ENCODE results near the gene SFR1.

The SFR1 gene, protein sequence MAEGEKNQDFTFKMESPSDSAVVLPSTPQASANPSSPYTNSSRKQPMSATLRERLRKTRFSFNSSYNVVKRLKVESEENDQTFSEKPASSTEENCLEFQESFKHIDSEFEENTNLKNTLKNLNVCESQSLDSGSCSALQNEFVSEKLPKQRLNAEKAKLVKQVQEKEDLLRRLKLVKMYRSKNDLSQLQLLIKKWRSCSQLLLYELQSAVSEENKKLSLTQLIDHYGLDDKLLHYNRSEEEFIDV

DNA sequence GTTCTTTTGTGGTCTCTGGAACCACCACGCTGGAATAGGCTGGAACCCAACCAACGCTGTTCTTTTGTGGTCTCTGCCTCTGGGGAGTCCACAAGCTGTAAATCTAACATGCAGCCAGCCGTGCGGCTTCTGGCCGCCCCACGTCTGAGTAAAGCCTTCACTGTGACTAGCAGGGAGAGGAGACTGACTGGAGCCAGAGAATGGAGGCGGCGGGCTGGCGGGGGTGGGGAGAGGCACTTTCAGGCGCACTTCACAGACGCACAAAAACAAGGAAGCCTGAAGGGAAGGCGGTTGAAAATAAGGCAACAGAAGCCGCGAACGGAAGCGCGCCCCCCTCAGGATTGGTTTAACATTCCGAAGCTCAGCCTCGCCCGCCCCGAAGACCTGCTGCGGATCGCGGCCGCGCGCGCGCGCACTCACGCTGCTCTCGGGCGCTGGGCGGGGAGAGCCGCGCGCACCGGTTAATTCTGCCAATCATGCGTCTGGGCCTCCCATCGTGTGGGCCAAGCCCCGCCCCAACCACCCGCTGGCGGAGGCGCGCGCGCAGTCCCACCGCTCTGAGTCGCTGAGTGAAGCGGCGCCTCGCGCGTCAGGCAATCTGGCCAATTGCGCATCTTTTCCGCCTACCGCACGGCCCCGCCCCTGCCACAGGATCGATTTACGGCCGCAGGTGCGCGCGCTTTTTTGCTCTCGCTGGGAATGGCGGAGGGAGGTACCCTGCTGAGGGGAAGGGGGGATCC, at the start of gene SFR1:
SFR1 (plus strand) TSS at position 687 of the 740 bp plus-strand sequence; CDS start at position 700, 13 bp downstream.
- DNase-seq (ENCODE audit: low spot score): peak; percentile 98

DNA sequence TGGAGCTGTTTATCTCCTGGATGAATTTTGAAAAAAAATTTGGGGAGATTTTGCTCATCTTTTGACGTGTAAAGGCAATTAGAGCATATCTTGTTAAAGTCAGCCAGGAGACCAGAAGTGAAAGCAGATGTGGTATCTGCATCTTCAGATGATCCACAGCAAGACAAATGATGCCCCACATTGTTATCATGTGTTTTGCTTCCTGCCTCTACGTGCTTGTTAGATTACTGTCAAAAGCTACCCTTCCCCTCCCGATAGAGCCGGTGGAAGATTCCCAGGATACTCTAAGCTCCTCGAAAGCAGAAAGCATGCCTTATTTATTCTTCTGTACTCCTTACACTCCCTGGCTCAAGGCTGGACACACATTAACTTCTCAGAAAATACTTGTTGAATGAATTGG, 49.2 kb upstream of the SFR1 start:
- no peak for DNase-seq (ENCODE audit: low spot score)

DNA sequence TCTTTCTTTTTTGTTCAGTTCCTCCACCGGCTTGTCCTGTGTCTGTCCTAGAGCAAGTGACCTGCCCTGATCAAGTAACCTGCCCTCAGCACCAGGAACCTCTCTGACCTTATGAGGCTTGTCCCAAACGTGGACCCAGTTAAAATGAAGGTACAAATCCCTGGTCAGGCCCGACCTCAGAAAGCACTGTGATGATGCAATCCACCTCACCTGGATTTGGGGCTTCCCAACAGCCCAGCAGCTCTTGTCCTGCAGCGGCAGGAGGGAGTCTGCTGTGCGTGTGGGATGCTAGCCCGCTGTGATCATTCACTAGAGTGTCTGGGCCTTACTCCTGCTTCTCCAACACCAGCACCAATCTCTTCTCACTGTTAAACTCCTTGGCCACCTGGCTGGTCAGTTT, 47.5 kb upstream of the SFR1 start:
- DNase-seq (ENCODE audit: low spot score): no peak

DNA sequence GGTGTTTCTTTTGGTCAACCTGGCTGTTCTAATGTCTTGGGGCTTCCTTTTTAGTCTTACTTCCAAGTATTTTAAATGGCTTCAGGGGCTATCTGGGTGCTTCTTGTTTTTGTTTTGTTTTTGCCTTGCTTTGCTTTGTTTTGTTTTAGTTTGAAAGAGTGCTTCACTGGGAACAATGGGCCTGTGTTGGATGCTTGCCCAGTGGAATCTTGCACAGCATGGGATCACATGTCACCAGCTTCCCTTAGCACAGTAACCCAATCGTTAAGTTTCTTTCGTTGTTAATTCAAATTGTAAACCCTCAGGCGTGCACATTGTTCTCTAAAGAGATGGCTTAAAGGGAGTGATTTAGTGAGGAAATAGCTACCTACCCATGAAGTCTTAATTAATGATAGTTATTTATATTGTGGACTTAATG, 45.2 kb upstream of the SFR1 start:
- DNase-seq (ENCODE audit: low spot score): peak; percentile 8

DNA sequence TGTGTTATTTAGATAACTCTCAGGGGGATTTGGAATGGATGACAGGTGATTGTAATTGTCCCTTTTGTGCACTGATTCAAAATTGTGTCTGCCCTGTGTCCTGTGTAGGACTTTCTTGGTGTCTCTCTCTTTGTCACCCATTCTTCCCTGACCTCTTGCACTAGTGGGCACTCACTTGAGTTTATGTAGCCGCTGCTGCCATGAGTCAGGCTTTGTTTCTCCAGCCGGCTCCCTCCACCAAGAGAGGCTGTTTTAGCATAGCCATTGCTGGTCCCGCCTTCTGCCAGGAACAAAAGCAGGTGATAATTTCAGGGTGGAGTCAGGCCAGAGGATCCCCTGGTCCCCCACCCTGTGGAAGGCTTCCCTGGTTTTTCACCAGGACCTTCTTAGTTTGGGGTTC, 44.7 kb upstream of the SFR1 start:
- no peak for DNase-seq (ENCODE audit: low spot score)

DNA sequence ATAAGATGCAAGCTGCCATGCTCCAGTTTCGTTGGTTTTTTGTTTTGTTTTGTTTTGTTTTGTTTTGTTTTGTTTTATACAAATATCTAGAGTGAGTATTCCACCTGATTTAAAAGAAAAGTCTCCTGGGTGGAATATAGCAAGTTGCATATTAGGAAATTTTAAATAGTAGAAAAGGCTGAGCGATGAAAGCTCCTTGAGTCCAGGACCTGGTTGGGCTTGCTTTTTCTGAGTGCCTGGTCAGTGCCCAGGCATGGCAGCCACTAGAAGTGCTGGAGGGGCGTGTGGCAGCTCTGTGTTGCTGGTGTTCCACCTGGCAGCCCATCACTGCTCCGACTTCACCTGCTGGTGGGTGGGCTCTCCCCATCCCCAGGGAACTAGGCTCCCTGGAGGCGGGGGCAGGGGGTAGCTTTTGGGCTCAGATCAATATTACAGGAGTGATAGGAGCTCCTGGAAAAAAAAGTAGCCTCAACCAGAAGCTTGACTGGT, 44.3 kb upstream of the SFR1 start:
- no peak for DNase-seq (ENCODE audit: low spot score)

DNA sequence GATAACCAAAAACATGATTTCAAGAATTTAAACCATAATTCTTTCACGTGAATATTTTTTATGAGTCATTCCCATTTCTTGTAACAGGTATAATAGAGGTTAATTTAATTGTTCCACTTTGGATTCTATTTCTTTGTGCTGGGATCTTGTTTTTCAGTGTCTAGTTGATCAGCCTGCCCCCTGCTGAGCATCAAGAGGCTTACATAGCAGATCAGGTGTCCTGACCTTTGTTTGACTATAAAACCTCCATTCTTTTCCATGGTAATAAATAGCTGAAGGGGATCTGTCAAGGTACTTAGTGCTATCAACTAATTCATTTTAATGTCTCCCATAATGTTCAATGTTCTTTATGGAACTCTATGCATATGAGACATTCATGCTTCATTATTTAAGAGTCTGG, 41.2 kb upstream of the SFR1 start:
- no peak for DNase-seq (ENCODE audit: low spot score)

DNA sequence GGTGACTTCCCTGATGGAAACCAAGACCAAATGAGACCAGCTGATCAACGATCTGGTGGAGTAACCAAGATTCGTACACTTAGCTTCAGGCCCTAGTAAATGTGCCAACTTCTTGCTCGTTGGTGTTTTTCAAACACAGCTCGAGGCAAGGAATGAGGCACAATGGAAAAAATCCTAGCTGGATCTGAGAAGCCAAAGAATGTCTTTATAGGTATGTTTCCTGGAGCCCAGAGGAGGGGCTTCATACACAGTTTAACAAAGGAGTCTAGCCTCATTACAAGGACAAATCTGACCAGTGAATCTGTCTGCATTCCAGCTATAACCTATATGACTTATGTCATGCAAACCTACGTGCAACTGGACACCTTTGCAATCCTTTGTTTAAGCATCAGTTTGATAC, 40.0 kb upstream of the SFR1 start:
- no peak for DNase-seq (ENCODE audit: low spot score)

DNA sequence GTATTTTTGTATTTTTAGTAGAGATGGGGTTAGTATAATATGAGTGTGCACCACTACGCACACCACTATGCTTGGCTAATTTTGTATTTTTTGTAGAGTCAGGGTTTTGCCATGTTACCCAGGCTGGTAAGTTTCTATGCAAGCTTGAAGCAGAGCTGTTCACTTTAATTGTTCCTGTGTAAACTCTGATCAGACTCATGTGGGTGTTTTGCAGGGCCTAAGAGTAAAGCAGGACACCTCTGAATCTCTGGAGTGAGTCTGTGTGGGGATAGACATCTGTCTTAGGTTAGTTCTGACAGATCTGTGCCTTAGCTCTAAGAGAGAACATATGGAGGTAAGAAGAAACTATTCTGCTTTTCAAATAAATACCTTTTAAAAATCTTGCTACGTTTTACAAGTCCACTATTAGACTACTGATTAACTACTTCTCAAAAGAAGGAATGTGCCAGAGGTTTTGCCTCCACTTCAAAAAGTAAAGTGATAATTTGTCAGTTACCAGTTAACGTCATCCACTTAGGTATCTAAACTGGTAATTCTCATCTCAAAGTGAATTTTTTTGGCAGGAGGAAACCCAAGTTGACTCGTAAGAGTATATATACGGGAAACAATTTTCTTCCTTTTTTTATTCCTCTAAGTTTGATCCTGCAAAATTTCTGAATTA, 37.4 kb upstream of the SFR1 start:
- no peak for DNase-seq (ENCODE audit: low spot score)

DNA sequence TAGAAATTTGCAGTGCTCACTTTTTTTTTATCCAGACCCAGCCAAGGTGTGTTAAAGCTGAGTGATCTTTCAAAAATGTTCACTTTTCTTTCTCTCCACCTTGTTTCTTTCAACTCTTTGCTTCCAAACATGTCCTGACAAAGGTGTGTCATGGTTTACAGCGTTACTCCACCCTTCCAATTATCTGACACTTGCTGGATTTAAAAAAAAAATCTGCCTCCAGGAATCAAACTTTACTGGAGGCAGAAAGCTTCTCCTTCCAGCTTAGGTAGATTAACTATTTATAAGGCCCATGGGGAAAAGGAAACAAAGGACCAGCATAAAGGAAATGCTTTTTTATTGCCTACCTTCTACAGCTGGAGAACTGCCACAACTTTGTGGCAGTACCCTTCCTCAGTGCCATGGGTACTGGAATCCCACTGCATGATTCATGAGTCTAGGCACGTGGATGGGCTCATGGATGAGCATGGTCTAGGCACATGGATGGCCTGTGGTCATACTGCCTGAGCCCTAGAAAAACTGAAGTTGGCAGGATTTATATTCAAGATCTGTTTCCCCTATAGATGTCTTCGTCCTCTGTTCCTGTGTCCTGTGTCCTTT, 36.1 kb upstream of the SFR1 start, which contains the start of gene COL17A1:
COL17A1 (minus strand) TSS at position 80 of the 600 bp plus-strand sequence. CDS start 5,207 bp downstream, outside the sequence.
- DNase-seq (ENCODE audit: low spot score): no peak

DNA sequence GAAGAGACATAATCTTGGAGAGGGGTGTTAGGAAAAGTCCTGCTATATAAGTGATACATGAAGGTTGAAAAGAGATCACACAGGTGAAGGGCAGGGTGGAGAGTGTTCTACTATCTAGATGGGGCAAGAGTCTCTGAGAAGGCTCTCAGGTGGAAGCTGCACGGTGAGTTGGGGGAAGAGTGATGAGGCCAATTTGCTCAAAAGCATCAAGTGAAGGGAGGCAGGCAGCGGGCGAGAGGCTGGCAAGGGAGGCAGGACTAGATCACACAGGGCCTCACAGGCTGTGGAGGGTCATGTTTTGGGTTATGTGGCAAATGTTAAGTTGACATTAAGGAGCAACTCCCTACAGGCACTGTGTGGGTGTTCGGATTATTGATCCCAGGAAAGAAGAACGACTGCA, 33.7 kb upstream of the SFR1 start:
- DNase-seq (ENCODE audit: low spot score): no peak

DNA sequence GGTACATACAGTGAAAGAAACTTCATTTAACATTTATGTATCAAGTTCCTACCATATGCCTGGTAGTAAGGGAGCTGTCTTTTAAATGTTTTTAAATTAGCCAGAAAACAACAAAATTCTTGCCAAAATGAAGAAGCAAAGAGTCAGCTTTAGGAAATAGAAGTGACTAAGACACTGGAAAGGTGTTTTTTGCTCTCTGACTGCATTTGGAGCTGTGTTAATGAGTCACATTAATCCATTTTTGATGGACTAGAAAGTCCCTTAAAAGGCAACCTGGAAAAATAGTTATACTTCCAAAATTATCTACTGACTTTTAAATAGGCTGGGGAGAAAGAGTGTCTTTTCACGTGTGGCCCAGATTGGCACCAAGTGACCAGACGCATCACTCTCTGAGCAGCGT, 32.4 kb upstream of the SFR1 start:
- DNase-seq (ENCODE audit: low spot score): no peak

DNA sequence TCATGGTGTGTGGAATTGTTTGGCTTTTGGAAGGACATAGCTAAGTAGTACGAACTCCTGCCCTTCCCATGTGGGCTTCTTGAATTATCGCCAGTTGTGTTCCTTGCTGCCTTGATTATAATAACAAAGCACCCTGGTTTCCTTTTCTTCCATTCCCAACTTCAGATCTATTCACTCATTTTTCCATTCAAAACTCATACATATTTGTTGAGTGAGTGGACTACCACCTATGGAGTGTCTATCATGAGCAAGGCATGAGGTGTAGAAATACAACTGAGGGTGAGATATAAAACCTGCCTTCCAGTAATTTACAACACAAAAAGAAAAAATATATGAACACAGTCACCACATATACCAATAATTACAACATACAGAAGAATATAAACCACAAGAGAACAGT, 31.4 kb upstream of the SFR1 start:
- DNase-seq (ENCODE audit: low spot score): no peak

DNA sequence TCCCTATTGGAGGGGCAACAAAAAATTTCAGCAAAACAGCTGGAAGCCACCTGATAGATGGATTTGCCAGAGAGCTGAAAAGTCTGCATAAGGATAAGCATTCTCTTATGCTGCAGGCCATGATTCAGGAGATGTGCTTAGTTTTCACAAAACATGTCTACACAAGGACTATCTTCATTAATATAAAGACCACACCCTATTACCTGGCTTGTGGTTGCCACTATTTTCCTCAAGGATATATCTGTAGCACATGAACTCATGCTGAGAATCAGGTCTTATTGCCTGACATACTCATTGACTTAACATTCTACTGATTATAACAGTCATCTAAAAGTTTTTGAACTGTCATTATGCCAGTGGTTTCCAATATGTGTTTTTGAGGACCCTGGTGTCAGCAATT, 29.2 kb upstream of the SFR1 start:
- DNase-seq (ENCODE audit: low spot score): no peak

DNA sequence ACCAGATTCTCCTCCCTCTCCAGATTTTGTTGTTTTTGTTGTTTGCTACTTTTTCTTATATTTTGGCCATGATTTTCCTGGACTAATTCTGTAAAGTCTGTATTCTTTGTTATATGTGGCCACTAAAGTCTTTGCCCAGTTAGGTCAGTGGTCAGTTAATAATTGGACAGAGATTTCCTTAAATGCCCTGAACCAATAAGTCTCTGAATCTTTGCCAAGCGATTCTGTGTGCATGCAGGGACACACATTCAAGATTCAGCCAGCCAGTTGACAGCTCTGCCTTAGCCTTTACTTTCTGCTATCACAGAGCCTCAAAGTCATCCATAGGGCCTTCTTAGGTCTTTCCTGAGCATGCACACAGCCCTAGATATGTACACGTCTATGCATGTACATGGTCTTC, 25.3 kb upstream of the SFR1 start:
- DNase-seq (ENCODE audit: low spot score): no peak

DNA sequence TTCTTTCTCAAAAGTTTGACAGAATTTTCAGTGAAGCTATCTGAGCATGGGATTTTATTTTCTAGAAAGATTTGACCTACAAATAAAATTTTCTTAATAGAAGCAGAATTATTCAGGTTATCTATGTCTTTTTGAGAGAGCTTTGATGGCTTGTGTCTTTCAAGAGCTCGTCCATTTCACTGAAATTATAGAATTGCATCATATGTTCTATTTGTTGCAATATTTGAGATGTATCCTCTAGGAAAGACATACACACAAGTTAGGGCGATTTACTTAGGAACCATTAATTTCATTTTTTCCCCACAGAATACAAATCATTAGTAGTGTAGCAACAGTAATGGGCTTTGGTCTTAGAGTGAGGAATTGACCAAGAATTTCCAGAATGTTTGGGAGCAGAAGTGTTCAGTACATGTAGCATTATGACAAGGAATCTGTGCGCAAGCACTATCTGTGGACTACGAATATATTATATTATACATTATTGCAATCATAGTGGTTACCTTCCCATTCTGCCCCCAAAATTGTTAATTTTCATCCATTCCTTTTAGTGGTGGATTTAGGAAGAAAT, 23.5 kb upstream of the SFR1 start:
- DNase-seq (ENCODE audit: low spot score): no peak

DNA sequence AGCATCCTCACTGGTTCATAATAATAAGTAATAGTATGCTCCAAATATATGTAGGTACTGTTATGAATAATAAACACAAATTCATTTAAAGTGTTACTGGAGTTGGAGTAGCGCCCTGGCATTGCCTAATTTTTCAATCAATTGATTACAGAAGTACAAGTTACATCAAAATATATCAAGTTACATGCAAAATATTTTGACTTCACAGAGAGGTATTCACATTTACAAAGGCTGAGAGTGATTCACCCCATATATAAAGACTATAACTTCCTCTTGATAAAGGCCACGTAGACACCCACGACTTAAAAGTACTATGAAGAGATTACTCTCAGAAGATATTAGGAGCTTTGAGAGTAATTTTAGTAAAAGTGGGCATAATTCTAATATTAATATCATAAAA, 22.7 kb upstream of the SFR1 start:
- no peak for DNase-seq (ENCODE audit: low spot score)

DNA sequence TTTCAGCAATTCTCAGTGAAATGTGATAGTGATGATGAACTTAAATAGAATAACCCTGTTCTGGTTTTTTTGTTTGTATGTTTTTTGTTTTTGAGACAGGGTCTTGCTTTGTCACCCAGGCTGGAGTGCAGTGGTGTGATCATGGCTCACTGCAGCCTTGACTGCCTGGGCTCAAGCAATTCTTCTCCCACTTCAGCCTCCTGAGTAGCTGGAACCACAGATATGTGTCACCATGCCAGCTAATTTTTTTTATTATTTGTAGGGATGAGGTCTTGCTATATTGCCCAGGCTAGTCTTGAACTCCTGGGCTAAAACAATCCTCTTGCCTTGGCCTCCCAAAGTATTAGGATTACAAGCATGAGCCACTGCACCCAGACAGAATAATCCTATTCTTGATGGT, 22.0 kb upstream of the SFR1 start:
- no peak for DNase-seq (ENCODE audit: low spot score)

DNA sequence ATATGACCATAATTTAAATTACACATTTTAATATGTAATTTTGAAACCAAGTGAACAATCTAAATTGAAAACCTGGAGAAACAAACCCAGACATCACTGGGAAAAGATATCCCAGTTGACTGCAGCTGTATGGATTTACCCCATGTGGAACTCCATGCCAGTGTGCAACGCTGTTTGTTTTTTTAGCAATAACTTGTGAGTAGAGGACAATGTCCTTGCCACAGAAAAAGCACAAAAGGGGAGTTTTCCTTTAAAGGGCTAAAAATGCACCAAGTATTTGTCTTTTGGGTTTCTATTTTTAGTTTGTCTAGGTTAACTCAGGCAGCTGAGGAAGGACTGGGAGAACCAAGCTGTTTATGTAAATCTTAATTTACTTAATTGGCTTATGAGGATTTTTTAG, 21.2 kb upstream of the SFR1 start:
- no peak for DNase-seq (ENCODE audit: low spot score)

DNA sequence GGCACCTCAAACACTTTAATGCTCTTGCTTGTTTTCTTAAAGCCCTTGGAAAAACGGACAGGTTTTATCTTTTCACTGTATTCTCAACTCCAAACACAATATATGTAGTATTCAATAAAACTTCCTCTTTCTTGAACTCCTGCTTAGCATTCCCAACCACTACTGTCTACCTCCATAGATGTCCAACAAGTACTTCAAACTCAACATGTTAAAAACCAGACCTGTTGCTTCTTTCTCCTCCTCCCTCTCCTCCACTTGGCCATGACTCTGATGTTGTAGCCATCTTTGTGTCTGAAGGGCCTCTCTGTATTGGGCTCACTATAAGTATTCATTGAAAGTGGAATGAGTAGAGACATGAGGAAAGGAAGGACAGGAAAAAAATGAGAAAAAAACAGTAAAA, 20.1 kb upstream of the SFR1 start:
- no peak for DNase-seq (ENCODE audit: low spot score)

DNA sequence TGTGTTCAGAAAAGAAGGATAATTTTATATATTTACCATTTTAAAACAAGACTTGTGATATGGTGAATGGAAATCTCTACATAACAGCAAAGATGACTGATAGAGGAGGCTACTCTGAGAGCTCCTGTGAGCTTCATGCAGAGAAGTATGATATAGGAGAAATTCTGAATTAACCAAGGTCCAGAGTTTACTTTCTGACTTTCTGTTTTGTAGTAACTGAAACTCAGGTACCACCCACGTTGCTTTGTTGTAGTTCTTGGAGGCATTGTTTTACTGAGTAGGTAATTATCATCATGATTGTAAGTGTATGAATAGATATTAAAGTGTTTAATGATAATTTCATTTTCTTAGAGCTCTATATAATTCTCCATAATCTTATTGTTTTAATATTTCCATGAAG, 18.0 kb upstream of the SFR1 start:
- DNase-seq (ENCODE audit: low spot score): no peak

DNA sequence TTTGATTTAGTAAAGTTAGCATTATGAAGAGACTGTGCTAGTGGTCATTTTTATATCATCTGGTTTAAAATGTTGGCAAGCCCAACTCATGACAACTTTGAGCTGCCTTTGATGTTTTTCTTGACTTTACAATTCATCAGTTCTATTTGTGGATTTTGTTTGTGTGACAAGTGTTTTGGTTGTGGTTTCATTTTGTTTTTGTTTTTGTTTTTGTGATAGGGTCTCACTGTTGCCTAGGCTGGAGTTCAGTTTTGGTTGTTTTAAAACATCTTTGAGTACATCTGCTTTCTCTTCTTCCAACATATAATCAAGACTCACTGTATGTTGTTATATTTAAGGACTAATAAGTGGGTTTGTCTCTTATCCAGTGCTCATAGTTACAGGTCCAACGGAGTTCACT, 17.6 kb upstream of the SFR1 start:
- DNase-seq (ENCODE audit: low spot score): no peak

All from cerebellar cortex (tissue), 1 donor.